Measurements from ENCODE around the gene OR4D2.

DNA sequence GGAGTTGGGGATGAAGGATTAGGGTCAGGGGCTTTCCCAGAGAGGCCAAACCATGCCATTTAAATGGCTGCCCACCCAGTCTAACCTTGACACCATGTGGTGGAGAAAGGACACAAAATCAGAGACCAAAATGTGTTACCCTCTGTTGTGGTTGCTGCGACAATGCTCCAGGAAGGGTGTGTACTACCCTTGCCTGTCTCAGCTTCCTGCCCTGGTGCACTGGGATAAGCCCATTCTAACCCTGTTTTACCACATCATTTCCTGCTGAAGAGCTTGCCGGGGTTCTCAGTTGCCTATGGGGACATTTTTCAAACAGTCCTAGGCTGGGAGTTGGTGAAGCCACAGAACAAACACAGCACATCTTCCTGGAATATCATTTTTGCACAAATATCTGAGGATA, 13.7 kb upstream of the OR4D2 start:
- TF ChIP-seq CTCF (IDR thresholded peaks at IDR 0.05) (no peak), ZFX (IDR thresholded peaks at IDR 0.05; ENCODE audit: borderline replicate concordance) (no peak)

Measured in 22Rv1 (cell line).